Measurements from ENCODE around the gene IL31RA.

- TF ChIP-seq POLR2A (IDR thresholded peaks at IDR 0.05; ENCODE audit: low read depth) = no peak
- TF ChIP-seq CTCF (IDR thresholded peaks at IDR 0.05) = no peak
These were observed 34.8 kb upstream of the IL31RA start for GRCh38 chr5:55816342-55816741.
